ENCODE measurements around the gene ZNF343.

DNA sequence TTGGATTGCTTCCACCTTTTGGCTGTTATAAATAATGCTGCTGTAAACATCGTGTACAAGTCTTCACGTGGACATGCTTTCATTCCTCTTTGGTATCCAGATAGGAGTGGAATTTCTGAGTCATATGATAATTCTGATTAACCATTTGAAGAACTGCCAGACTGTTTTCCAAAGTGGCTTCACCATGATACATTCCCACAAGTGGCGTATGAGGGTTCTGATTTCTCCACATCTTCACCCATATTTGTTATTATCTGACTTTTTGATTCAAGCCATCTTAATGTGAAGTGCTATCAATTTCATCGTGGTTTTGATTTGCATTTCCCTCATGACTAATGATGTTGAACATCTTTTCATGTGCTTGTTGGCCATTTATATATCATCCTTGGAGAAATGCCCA is 35.2 kb downstream of the ZNF343 start:
- TF ChIP-seq, protein P1, sequence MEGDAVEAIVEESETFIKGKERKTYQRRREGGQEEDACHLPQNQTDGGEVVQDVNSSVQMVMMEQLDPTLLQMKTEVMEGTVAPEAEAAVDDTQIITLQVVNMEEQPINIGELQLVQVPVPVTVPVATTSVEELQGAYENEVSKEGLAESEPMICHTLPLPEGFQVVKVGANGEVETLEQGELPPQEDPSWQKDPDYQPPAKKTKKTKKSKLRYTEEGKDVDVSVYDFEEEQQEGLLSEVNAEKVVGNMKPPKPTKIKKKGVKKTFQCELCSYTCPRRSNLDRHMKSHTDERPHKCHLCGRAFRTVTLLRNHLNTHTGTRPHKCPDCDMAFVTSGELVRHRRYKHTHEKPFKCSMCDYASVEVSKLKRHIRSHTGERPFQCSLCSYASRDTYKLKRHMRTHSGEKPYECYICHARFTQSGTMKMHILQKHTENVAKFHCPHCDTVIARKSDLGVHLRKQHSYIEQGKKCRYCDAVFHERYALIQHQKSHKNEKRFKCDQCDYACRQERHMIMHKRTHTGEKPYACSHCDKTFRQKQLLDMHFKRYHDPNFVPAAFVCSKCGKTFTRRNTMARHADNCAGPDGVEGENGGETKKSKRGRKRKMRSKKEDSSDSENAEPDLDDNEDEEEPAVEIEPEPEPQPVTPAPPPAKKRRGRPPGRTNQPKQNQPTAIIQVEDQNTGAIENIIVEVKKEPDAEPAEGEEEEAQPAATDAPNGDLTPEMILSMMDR (IDR thresholded peaks at IDR 0.05; ENCODE audit: low read depth, low read length), result no peak
- TF ChIP-seq MYC (IDR thresholded peaks at IDR 0.05; ENCODE audit: low read depth, low read length), result no peak

Data from NB4 (cell line).